Measurements from ENCODE around the gene YTHDF2. TPM values are rescaled to one million over a fixed set of nuclear protein-coding genes. Genes with fewer than 3 reads are reported as not detected.
"Not testable (repeated sequence)": the region's sequence is repeated elsewhere in the genome, so short reads cannot be mapped to it uniquely, and the experiment has no call there.

The YTHDF2 gene
- total RNA-seq, 5 donors from 2014 or later (not counting 1 experiment from before 2014, with no cell fraction given), result 61.3 to 77.3 (median 67.0) TPM

DNA sequence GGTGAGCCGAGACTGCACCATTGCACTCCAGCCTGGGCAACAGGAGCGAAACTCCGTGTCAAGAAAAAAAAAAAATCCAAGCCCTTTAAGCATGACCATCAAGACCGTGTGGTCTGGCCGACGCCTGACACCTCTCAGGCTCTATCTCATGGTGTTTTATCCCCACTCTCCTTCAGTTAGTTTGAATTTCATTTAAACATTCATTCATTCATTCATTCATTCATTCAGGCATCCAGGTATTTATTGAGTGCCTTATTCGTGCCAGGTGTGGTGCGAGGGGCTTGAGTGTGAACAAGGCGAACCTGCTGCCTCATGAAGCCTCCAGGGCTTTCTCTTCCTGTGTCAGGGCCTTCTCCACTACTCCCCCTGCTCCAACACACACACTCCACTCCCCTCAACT lies 52.7 kb downstream of the YTHDF2 start:
- WGBS (ENCODE audit: insufficient coverage), result 87% methylated on average over 9 of the region's 9 CpGs
- H3K36me3 Mint-ChIP-seq, result no peaks in the 10 kb centered on the region
- ATAC-seq (replicated peaks in 1 of 4) (no peak), DNase-seq (no peak)
- H3K4me3 Mint-ChIP-seq, result no peak overlapping the region
- Histone ChIP-seq H3K36me3 (ENCODE audit: control insufficient read depth in 2 of 2, extremely low read depth in 1 of 2, insufficient read depth in 1 of 2, low read length in 1 of 2) (no peaks in the 10 kb centered on the region), H3K4me3 (ENCODE audit: control insufficient read depth in 1 of 2, extremely low read depth in 1 of 2, low read length in 1 of 2) (no peak overlapping the region), H3K27ac (ENCODE audit: low read length) (no peak overlapping the region), H3K27me3 (replicated peaks in 1 of 2; ENCODE audit: control insufficient read depth in 2 of 2, extremely low read depth in 1 of 2, insufficient read depth in 2 of 2, low read length in 1 of 2) (peaks cover 0 to 10% of the 10 kb centered on the region in 2 experiments), H3K9me3 (no peaks in the 10 kb centered on the region), H3K4me1 (ENCODE audit: control insufficient read depth in 1 of 2, extremely low read depth in 1 of 2, insufficient read depth in 2 of 2, low read length in 2 of 2) (peaks cover 0 to 6% of the 10 kb centered on the region in 2 experiments)
- H3K9me3 Mint-ChIP-seq, result no peaks in the 10 kb centered on the region
- ChIA-PET CTCF (interaction anchor here in 1 of 2 donors (1.0 kb wide), 1 partner anchor 87 kb away, joined by 3 read pairs; no protein-coding TSS in a partner anchor), POLR2A (no interaction called here)
- H3K4me1 Mint-ChIP-seq, result peaks cover 7 to 10% (median 7%) of the 10 kb centered on the region in 3 donors
- H3K27me3 Mint-ChIP-seq, result peaks cover 2 to 10% of the 10 kb centered on the region in 2 donors
- H3K27ac Mint-ChIP-seq, result no peak overlapping the region

GRCh38 chr1:28789816-28790215 lies 53.1 kb downstream of the YTHDF2 start:
- ChIA-PET CTCF (interaction anchor here in 1 of 2 donors (1.0 kb wide), 1 partner anchor 87 kb away, joined by 3 read pairs; no protein-coding TSS in a partner anchor), POLR2A (no interaction called here)
- Mint-ChIP-seq H3K27ac (no peak overlapping the region), H3K9me3 (no peaks in the 10 kb centered on the region), H3K36me3 (no peaks in the 10 kb centered on the region), H3K4me3 (no peak overlapping the region), H3K4me1 (peaks cover 7 to 10% (median 7%) of the 10 kb centered on the region in 3 donors), H3K27me3 (peaks cover 2 to 10% of the 10 kb centered on the region in 2 donors)
- Histone ChIP-seq H3K36me3 (ENCODE audit: control insufficient read depth in 2 of 2, extremely low read depth in 1 of 2, insufficient read depth in 1 of 2, low read length in 1 of 2) (no peaks in the 10 kb centered on the region), H3K4me1 (ENCODE audit: control insufficient read depth in 1 of 2, extremely low read depth in 1 of 2, insufficient read depth in 2 of 2, low read length in 2 of 2) (peaks cover 0 to 6% of the 10 kb centered on the region in 2 experiments), H3K27ac (ENCODE audit: low read length) (no peak overlapping the region), H3K9me3 (no peaks in the 10 kb centered on the region), H3K4me3 (ENCODE audit: control insufficient read depth in 1 of 2, extremely low read depth in 1 of 2, low read length in 1 of 2) (no peak overlapping the region), H3K27me3 (replicated peaks in 1 of 2; ENCODE audit: control insufficient read depth in 2 of 2, extremely low read depth in 1 of 2, insufficient read depth in 2 of 2, low read length in 1 of 2) (peaks cover 0 to 10% of the 10 kb centered on the region in 2 experiments)
- DNase-seq (no peak), ATAC-seq (replicated peaks in 1 of 4) (no peak)
- 62% methylated on average over 2 of the region's 6 CpGs for WGBS (ENCODE audit: insufficient coverage)

GRCh38 chr1:28790377-28791035 lies 53.8 kb downstream of the YTHDF2 start:
- Mint-ChIP-seq H3K4me3 (no peak overlapping the region), H3K27me3 (peaks cover 2 to 10% of the 10 kb centered on the region in 2 donors), H3K4me1 (peaks cover 3 to 4% (median 3%) of the 10 kb centered on the region in 3 donors), H3K27ac (no peak overlapping the region), H3K9me3 (no peaks in the 10 kb centered on the region), H3K36me3 (no peaks in the 10 kb centered on the region)
- DNase-seq (no peak), ATAC-seq (replicated peaks in 1 of 4) (no peak)
- whole genome bisulfite sequencing (ENCODE audit: insufficient coverage), result 80% methylated on average over 11 of the region's 12 CpGs
- Histone ChIP-seq H3K4me3 (ENCODE audit: control insufficient read depth in 1 of 2, extremely low read depth in 1 of 2, low read length in 1 of 2) (no peak overlapping the region), H3K36me3 (ENCODE audit: control insufficient read depth in 2 of 2, extremely low read depth in 1 of 2, insufficient read depth in 1 of 2, low read length in 1 of 2) (no peaks in the 10 kb centered on the region), H3K27ac (ENCODE audit: low read length) (no peak overlapping the region), H3K4me1 (ENCODE audit: control insufficient read depth in 1 of 2, extremely low read depth in 1 of 2, insufficient read depth in 2 of 2, low read length in 2 of 2) (peaks cover 0 to 3% of the 10 kb centered on the region in 2 experiments), H3K27me3 (replicated peaks in 1 of 2; ENCODE audit: control insufficient read depth in 2 of 2, extremely low read depth in 1 of 2, insufficient read depth in 2 of 2, low read length in 1 of 2) (peaks cover 0 to 13% of the 10 kb centered on the region in 2 experiments), H3K9me3 (no peaks in the 10 kb centered on the region)
- CTCF ChIA-PET, result no interaction called here
- POLR2A ChIA-PET, result no interaction called here

DNA sequence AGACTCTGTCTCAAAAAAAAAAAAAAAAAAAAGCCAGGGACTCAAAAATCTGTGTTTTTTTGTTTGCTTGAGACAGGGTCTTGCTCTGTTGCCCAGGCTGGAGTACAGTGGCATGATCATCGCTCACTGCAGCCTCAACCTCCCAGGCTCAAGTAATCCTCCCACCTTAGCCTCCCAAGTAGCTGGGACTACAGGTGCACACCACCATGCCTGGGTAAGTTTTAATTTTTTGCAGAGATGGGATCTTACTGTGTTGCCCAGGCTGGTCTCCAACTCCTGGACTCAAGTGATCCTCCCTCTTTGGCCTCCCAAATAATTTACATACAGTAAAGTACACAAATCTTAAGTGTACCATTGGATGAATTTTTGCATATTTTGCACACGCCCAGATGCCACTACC lies 55.2 kb downstream of the YTHDF2 start:
- ATAC-seq (replicated peaks in 1 of 4); H3K36me3 Mint-ChIP-seq; H3K36me3 ChIP-seq (ENCODE audit: control insufficient read depth in 2 of 2, extremely low read depth in 1 of 2, insufficient read depth in 1 of 2, low read length in 1 of 2); H3K27ac ChIP-seq (ENCODE audit: low read length); H3K9me3 Mint-ChIP-seq; H3K4me1 Mint-ChIP-seq; H3K9me3 ChIP-seq; DNase-seq; H3K4me3 Mint-ChIP-seq; H3K27ac Mint-ChIP-seq; H3K4me1 ChIP-seq (ENCODE audit: control insufficient read depth in 1 of 2, extremely low read depth in 1 of 2, insufficient read depth in 2 of 2, low read length in 2 of 2); CTCF ChIA-PET; H3K4me3 ChIP-seq (ENCODE audit: control insufficient read depth in 1 of 2, extremely low read depth in 1 of 2, low read length in 1 of 2): not testable (repeated sequence)
- 69% methylated on average over 2 of the region's 2 CpGs for WGBS (ENCODE audit: insufficient coverage)
- peaks cover 0 to 20% of the 10 kb centered on the region in 2 experiments for H3K27me3 ChIP-seq (replicated peaks in 1 of 2; ENCODE audit: control insufficient read depth in 2 of 2, extremely low read depth in 1 of 2, insufficient read depth in 2 of 2, low read length in 1 of 2)
- POLR2A ChIA-PET, result interaction anchor here in 1 of 2 donors (0.6 to 0.7 kb wide), 2 partner anchors 146 to 410 kb away, joined by 8 to 15 read pairs; no protein-coding TSS in a partner anchor
- H3K27me3 Mint-ChIP-seq, result peaks cover 11 to 13% of the 10 kb centered on the region in 2 donors

GRCh38 chr1:28792644-28793121 lies 55.9 kb downstream of the YTHDF2 start:
- H3K4me1 ChIP-seq (ENCODE audit: control insufficient read depth in 1 of 2, extremely low read depth in 1 of 2, insufficient read depth in 2 of 2, low read length in 2 of 2), result no peaks in the 10 kb centered on the region
- WGBS (ENCODE audit: insufficient coverage), result 80% methylated on average over 1 of the region's 1 CpG
- Mint-ChIP-seq H3K27me3 (peaks cover 13 to 17% of the 10 kb centered on the region in 2 donors), H3K4me3 (no peak overlapping the region), H3K27ac (no peak overlapping the region), H3K36me3 (no peaks in the 10 kb centered on the region), H3K4me1 (peaks cover 0 to 7% (median 0%) of the 10 kb centered on the region in 3 donors), H3K9me3 (no peaks in the 10 kb centered on the region)
- H3K9me3 ChIP-seq, result no peaks in the 10 kb centered on the region
- ChIA-PET POLR2A (interaction anchor here in 1 of 2 donors (0.6 to 0.7 kb wide), 3 partner anchors 147 to 409 kb away, joined by 6 to 15 read pairs (median 8); no protein-coding TSS in a partner anchor), CTCF (interaction anchor here in 1 of 2 donors (0.6 to 0.7 kb wide), 2 partner anchors 316 to 1038 kb away, joined by 3 read pairs; no protein-coding TSS in a partner anchor)
- no peaks in the 10 kb centered on the region for H3K36me3 ChIP-seq (ENCODE audit: control insufficient read depth in 2 of 2, extremely low read depth in 1 of 2, insufficient read depth in 1 of 2, low read length in 1 of 2)
- H3K4me3 ChIP-seq (ENCODE audit: control insufficient read depth in 1 of 2, extremely low read depth in 1 of 2, low read length in 1 of 2), result no peak overlapping the region
- peaks cover 0 to 21% of the 10 kb centered on the region in 2 experiments for H3K27me3 ChIP-seq (replicated peaks in 1 of 2; ENCODE audit: control insufficient read depth in 2 of 2, extremely low read depth in 1 of 2, insufficient read depth in 2 of 2, low read length in 1 of 2)
- DNase-seq, result no peak
- no peak for ATAC-seq (replicated peaks in 1 of 4)
- H3K27ac ChIP-seq (ENCODE audit: low read length), result no peak overlapping the region

- H3K4me1 ChIP-seq (ENCODE audit: control insufficient read depth in 1 of 2, extremely low read depth in 1 of 2, insufficient read depth in 2 of 2, low read length in 2 of 2); DNase-seq; POLR2A ChIA-PET; H3K9me3 Mint-ChIP-seq; H3K27ac ChIP-seq (ENCODE audit: low read length); H3K36me3 Mint-ChIP-seq; ATAC-seq (replicated peaks in 1 of 4); H3K27ac Mint-ChIP-seq; CTCF ChIA-PET; H3K9me3 ChIP-seq; H3K36me3 ChIP-seq (ENCODE audit: control insufficient read depth in 2 of 2, extremely low read depth in 1 of 2, insufficient read depth in 1 of 2, low read length in 1 of 2); H3K4me3 Mint-ChIP-seq; H3K4me1 Mint-ChIP-seq; H3K4me3 ChIP-seq (ENCODE audit: control insufficient read depth in 1 of 2, extremely low read depth in 1 of 2, low read length in 1 of 2): not testable (repeated sequence)
- H3K27me3 Mint-ChIP-seq, result peaks cover 13 to 16% of the 10 kb centered on the region in 2 donors
- WGBS (ENCODE audit: insufficient coverage), result no CpG with 5 or more reads among the region's 5 CpGs
- peaks cover 0 to 21% of the 10 kb centered on the region in 2 experiments for H3K27me3 ChIP-seq (replicated peaks in 1 of 2; ENCODE audit: control insufficient read depth in 2 of 2, extremely low read depth in 1 of 2, insufficient read depth in 2 of 2, low read length in 1 of 2)
Observed at GRCh38 chr1:28794582-28794981, 57.8 kb downstream of the YTHDF2 start.
